GM23338 (cell line): ENCODE data around the gene ERN1. TPM values are rescaled to one million over a fixed set of nuclear protein-coding genes. Genes with fewer than 3 reads are reported as not detected.

Experiments used
- ATAC-seq: fragments of 200-7000 bp; cut with Tn5 transposase; 3 replicates; pipeline ENCODE4 v1.9.1; 2020
- DNase-seq: peaks from one replicate; pipeline ENCODE4 v3.0.0-alpha.2; 2015; ENCODE audit warnings: low spot score
- H2AFZ ChIP-seq: fragments of 200-600 bp; sonication (generic); 2 replicates; pipeline ENCODE4 v1.8.0; 2016; ENCODE audit warnings: antibody characterized with exemption, mild to moderate bottlenecking, moderate library complexity
- H3F3A ChIP-seq: fragments of 200-600 bp; sonication (generic); replicated peaks from 2 replicates; pipeline ENCODE4 v1.8.0; 2017; ENCODE audit warnings: antibody characterized with exemption, mixed run types, low read depth
- H3K27ac ChIP-seq: fragments of 200-600 bp; sonication (generic); 2 replicates; pipeline ENCODE4 v1.6.1; 2016; ENCODE audit warnings: low read depth
- H3K27me3 ChIP-seq: fragments of 200-600 bp; sonication (generic); 2 replicates; pipeline ENCODE4 v1.8.0; 2016; ENCODE audit warnings: mild to moderate bottlenecking, mixed run types, moderate library complexity; ENCODE audit not compliant: insufficient read depth
- H3K36me3 ChIP-seq: fragments of 200-600 bp; sonication (generic); 2 replicates; pipeline ENCODE4 v1.8.0; 2016; ENCODE audit warnings: mild to moderate bottlenecking; ENCODE audit not compliant: insufficient read depth
- H3K4me1 ChIP-seq: fragments of 200-600 bp; sonication (generic); 2 replicates; pipeline ENCODE4 v1.8.0; 2016; ENCODE audit warnings: mild to moderate bottlenecking, moderate library complexity; ENCODE audit not compliant: insufficient read depth
- H3K4me2 ChIP-seq: fragments of 200-600 bp; sonication (generic); 2 replicates; pipeline ENCODE4 v1.7.1; 2017; ENCODE audit warnings: mixed run types
- H3K4me3 ChIP-seq: fragments of 200-600 bp; sonication (generic); 2 replicates; pipeline ENCODE4 v1.6.1; 2016; ENCODE audit warnings: mixed run types
- H3K79me2 ChIP-seq: fragments of 200-600 bp; sonication (generic); replicated peaks from 2 replicates; pipeline ENCODE4 v1.8.0; 2017; ENCODE audit warnings: mild to moderate bottlenecking; ENCODE audit not compliant: insufficient read depth
- H3K9me2 ChIP-seq: fragments of 200-600 bp; sonication (generic); 2 replicates; pipeline ENCODE4 v1.8.0; 2017; ENCODE audit not compliant: insufficient read depth
- H4K20me1 ChIP-seq: fragments of 200-600 bp; sonication (generic); replicated peaks from 2 replicates; pipeline ENCODE4 v1.8.0; 2017; ENCODE audit warnings: mild to moderate bottlenecking; ENCODE audit not compliant: insufficient read depth
- H3K27ac Mint-ChIP-seq: 2 replicates; pipeline ENCODE4 v1.8.0; 2020; ENCODE audit warnings: inconsistent platforms, mild to moderate bottlenecking, moderate library complexity, mixed read lengths
- H3K27me3 Mint-ChIP-seq: 3 replicates; pipeline ENCODE4 v1.8.0; 2022; ENCODE audit warnings: low read depth, mild to moderate bottlenecking, moderate library complexity, mixed read lengths, inconsistent platforms; ENCODE audit not compliant: insufficient read depth, poor library complexity
- H3K36me3 Mint-ChIP-seq: 3 replicates; pipeline ENCODE4 v1.8.0; 2021; ENCODE audit warnings: low read depth, mild to moderate bottlenecking, inconsistent platforms, moderate library complexity, mixed read lengths
- H3K4me1 Mint-ChIP-seq: 3 replicates; pipeline ENCODE4 v1.8.0; 2020; ENCODE audit warnings: mild to moderate bottlenecking, inconsistent platforms, mixed read lengths
- H3K4me3 Mint-ChIP-seq: 3 replicates; pipeline ENCODE4 v1.8.0; 2021; ENCODE audit warnings: moderate library complexity, mild to moderate bottlenecking, inconsistent platforms, mixed read lengths
- H3K9me3 Mint-ChIP-seq: 3 replicates; pipeline ENCODE4 v1.8.0; 2020; ENCODE audit warnings: moderate library complexity, mild to moderate bottlenecking, inconsistent platforms, mixed read lengths
- CREB1 ChIP-seq: fragments of 250-450 bp; sonication (Bioruptor Pico); IDR thresholded peaks from 2 replicates; pipeline ENCODE4 v1.5.0; 2020; ENCODE audit warnings: low read depth, mild to moderate bottlenecking, moderate library complexity
- ETS1 ChIP-seq: IDR thresholded peaks from 2 replicates; pipeline ENCODE4 v1.6.1; 2016; ENCODE audit warnings: antibody characterized with exemption
- EZH2 ChIP-seq: fragments of 200-600 bp; sonication (generic); IDR thresholded peaks from one replicate; pipeline ENCODE4 v1.8.0; 2017; ENCODE audit warnings: antibody characterized with exemption, mild to moderate bottlenecking, low read depth; ENCODE audit not compliant: unreplicated experiment
- EZH2phosphoT487 ChIP-seq: fragments of 200-600 bp; sonication (generic); IDR thresholded peaks from one replicate; pipeline ENCODE4 v1.8.1; 2018; ENCODE audit warnings: antibody characterized with exemption; ENCODE audit not compliant: unreplicated experiment
- JUNB ChIP-seq: IDR thresholded peaks from one replicate; pipeline ENCODE4 v1.6.1; 2016; ENCODE audit warnings: antibody characterized with exemption; ENCODE audit not compliant: unreplicated experiment
- NANOG ChIP-seq: IDR thresholded peaks from 2 replicates; pipeline ENCODE4 v1.6.1; 2016; ENCODE audit warnings: antibody characterized with exemption, borderline replicate concordance
- POLR2AphosphoS5 ChIP-seq: IDR thresholded peaks from 2 replicates; pipeline ENCODE4 v1.6.1; 2016; ENCODE audit warnings: antibody characterized with exemption, low read depth
- REST ChIP-seq: IDR thresholded peaks from one replicate; pipeline ENCODE4 v1.6.1; 2018; ENCODE audit warnings: antibody characterized with exemption; ENCODE audit not compliant: unreplicated experiment
- STAT1 ChIP-seq: IDR thresholded peaks from one replicate; pipeline ENCODE4 v1.6.1; 2016; ENCODE audit warnings: antibody characterized with exemption; ENCODE audit not compliant: unreplicated experiment
- ZNF114 ChIP-seq: fragments of 250-450 bp; sonication (Bioruptor Pico); IDR thresholded peaks from 2 replicates; pipeline ENCODE4 v1.5.0; 2020; ENCODE audit warnings: mild to moderate bottlenecking, moderate library complexity
- ZNF331 ChIP-seq: fragments of 250-450 bp; sonication (Bioruptor Pico); IDR thresholded peaks from 2 replicates; pipeline ENCODE4 v1.5.0; 2020; ENCODE audit warnings: low read depth, mild to moderate bottlenecking, moderate library complexity
- polyA plus RNA-seq: library from polyadenylated mRNA; unstranded; fragments of >200 nt; fragmentation: Nextera tagmentation; extraction: Ambion mirVana; gene quantifications from 2 replicates; pipeline ENCODE4 v1.2.1, GENCODE V29; 2016
- total RNA-seq: library from RNA; depleted of rRNA; stranded (reverse); fragments of >200 nt; shearing (Covaris generic); gene quantifications from 2 replicates; pipeline ENCODE4 v1.2.3, GENCODE V29; 2014
- TF ChIP-seq, protein P1 (sequence below), 2 experiments: fragments of 200-600 bp in 1 of 2; sonication (generic) in 1 of 2; conservative IDR thresholded peaks; 2 replicates each; pipeline versions ENCODE4 v1.5.1 to v1.6.1; 2016 to 2017; ENCODE audit warnings: antibody characterized with exemption in 2 of 2, low read depth in 2 of 2, mild to moderate bottlenecking in 2 of 2, moderate library complexity in 1 of 2
- TF ChIP-seq, protein P2 (sequence below): fragments of 250-450 bp; sonication (Bioruptor Pico); IDR thresholded peaks from 2 replicates; pipeline ENCODE4 v1.5.0; 2020; ENCODE audit warnings: mild to moderate bottlenecking, moderate library complexity

The ERN1 gene
- total and polyA plus RNA-seq, 2 experiments from 2014 or later, result 5.9 to 7.5 TPM

GRCh38 chr17:64091116-64091515 is 38.8 kb downstream of the ERN1 start:
- H3K27me3 ChIP-seq, result no peaks in the 10 kb centered on the region
- no peak overlapping the region for H3K27ac Mint-ChIP-seq
- no peak for TF ChIP-seq REST
- TF ChIP-seq ZNF114, result no peak
- TF ChIP-seq CREB1 (CRISPR knock-in tag), result no peak
- TF ChIP-seq JUNB, result no peak
- TF ChIP-seq NANOG, result no peak
- no peak for TF ChIP-seq ZNF331 (CRISPR knock-in tag)
- TF ChIP-seq, protein P1, sequence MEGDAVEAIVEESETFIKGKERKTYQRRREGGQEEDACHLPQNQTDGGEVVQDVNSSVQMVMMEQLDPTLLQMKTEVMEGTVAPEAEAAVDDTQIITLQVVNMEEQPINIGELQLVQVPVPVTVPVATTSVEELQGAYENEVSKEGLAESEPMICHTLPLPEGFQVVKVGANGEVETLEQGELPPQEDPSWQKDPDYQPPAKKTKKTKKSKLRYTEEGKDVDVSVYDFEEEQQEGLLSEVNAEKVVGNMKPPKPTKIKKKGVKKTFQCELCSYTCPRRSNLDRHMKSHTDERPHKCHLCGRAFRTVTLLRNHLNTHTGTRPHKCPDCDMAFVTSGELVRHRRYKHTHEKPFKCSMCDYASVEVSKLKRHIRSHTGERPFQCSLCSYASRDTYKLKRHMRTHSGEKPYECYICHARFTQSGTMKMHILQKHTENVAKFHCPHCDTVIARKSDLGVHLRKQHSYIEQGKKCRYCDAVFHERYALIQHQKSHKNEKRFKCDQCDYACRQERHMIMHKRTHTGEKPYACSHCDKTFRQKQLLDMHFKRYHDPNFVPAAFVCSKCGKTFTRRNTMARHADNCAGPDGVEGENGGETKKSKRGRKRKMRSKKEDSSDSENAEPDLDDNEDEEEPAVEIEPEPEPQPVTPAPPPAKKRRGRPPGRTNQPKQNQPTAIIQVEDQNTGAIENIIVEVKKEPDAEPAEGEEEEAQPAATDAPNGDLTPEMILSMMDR (conservative IDR thresholded peaks at IDR 0.05; ENCODE audit: low read depth in 2 of 2), result no peak
- no peak for TF ChIP-seq STAT1
- no peak for TF ChIP-seq EZH2
- no peak for TF ChIP-seq EZH2phosphoT487
- TF ChIP-seq, protein P2, sequence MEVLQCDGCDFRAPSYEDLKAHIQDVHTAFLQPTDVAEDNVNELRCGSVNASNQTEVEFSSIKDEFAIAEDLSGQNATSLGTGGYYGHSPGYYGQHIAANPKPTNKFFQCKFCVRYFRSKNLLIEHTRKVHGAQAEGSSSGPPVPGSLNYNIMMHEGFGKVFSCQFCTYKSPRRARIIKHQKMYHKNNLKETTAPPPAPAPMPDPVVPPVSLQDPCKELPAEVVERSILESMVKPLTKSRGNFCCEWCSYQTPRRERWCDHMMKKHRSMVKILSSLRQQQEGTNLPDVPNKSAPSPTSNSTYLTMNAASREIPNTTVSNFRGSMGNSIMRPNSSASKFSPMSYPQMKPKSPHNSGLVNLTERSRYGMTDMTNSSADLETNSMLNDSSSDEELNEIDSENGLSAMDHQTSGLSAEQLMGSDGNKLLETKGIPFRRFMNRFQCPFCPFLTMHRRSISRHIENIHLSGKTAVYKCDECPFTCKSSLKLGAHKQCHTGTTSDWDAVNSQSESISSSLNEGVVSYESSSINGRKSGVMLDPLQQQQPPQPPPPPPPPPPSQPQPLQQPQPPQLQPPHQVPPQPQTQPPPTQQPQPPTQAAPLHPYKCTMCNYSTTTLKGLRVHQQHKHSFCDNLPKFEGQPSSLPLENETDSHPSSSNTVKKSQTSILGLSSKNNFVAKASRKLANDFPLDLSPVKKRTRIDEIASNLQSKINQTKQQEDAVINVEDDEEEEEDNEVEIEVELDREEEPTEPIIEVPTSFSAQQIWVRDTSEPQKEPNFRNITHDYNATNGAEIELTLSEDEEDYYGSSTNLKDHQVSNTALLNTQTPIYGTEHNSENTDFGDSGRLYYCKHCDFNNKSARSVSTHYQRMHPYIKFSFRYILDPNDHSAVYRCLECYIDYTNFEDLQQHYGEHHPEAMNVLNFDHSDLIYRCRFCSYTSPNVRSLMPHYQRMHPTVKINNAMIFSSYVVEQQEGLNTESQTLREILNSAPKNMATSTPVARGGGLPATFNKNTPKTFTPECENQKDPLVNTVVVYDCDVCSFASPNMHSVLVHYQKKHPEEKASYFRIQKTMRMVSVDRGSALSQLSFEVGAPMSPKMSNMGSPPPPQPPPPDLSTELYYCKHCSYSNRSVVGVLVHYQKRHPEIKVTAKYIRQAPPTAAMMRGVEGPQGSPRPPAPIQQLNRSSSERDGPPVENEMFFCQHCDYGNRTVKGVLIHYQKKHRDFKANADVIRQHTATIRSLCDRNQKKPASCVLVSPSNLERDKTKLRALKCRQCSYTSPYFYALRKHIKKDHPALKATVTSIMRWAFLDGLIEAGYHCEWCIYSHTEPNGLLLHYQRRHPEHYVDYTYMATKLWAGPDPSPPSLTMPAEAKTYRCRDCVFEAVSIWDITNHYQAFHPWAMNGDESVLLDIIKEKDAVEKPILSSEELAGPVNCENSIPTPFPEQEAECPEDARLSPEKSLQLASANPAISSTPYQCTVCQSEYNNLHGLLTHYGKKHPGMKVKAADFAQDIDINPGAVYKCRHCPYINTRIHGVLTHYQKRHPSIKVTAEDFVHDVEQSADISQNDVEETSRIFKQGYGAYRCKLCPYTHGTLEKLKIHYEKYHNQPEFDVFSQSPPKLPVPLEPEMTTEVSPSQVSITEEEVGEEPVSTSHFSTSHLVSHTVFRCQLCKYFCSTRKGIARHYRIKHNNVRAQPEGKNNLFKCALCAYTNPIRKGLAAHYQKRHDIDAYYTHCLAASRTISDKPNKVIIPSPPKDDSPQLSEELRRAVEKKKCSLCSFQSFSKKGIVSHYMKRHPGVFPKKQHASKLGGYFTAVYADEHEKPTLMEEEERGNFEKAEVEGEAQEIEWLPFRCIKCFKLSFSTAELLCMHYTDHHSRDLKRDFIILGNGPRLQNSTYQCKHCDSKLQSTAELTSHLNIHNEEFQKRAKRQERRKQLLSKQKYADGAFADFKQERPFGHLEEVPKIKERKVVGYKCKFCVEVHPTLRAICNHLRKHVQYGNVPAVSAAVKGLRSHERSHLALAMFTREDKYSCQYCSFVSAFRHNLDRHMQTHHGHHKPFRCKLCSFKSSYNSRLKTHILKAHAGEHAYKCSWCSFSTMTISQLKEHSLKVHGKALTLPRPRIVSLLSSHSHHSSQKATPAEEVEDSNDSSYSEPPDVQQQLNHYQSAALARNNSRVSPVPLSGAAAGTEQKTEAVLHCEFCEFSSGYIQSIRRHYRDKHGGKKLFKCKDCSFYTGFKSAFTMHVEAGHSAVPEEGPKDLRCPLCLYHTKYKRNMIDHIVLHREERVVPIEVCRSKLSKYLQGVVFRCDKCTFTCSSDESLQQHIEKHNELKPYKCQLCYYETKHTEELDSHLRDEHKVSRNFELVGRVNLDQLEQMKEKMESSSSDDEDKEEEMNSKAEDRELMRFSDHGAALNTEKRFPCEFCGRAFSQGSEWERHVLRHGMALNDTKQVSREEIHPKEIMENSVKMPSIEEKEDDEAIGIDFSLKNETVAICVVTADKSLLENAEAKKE (CRISPR knock-in tag), result no peak
- no peak for TF ChIP-seq POLR2AphosphoS5
- TF ChIP-seq ETS1, result no peak
- no peaks in the 10 kb centered on the region for H3K79me2 ChIP-seq
- peaks cover 14% of the 10 kb centered on the region for H3K4me1 Mint-ChIP-seq
- no peak overlapping the region for H3K4me3 Mint-ChIP-seq
- H3F3A ChIP-seq, result no peaks in the 10 kb centered on the region
- H3K27me3 Mint-ChIP-seq, result peaks cover 2% of the 10 kb centered on the region
- no peak for ATAC-seq
- peaks cover 3% of the 10 kb centered on the region; the same call in 1 of the 3 replicates for H3K36me3 Mint-ChIP-seq
- H3K27ac ChIP-seq, result no peak overlapping the region
- DNase-seq, result no peak
- no peaks in the 10 kb centered on the region for H4K20me1 ChIP-seq
- no peak overlapping the region for H2AFZ ChIP-seq
- H3K4me1 ChIP-seq, result peaks cover 4% of the 10 kb centered on the region; the same call in 1 of the 2 replicates
- no peaks in the 10 kb centered on the region for H3K36me3 ChIP-seq
- no peak overlapping the region for H3K4me3 ChIP-seq
- no peaks in the 10 kb centered on the region; the same call in 2 of the 3 replicates for H3K9me3 Mint-ChIP-seq
- no peak overlapping the region for H3K4me2 ChIP-seq
- no peaks in the 10 kb centered on the region for H3K9me2 ChIP-seq
